Prostate gland (tissue), 2 donors: ENCODE results near the gene ZNF195. TPM values are rescaled to one million over a fixed set of nuclear protein-coding genes. Genes with fewer than 3 reads are reported as not detected.
"Not testable (repeated sequence)": the region's sequence is repeated elsewhere in the genome, so short reads cannot be mapped to it uniquely, and the experiment has no call there.

Experiments used
- DNase-seq: peaks from one replicate; pipeline ENCODE4 v3.0.0-alpha.2; 2019; ENCODE audit warnings: low spot score
- H3K27ac ChIP-seq, 2 donors: fragments of 200-600 bp; sonication (generic); 2 replicates each; pipeline ENCODE4 v1.5.1; 2017 to 2019
- H3K27me3 ChIP-seq: fragments of 200-600 bp; sonication (generic); replicated peaks from 2 replicates; pipeline ENCODE4 v1.5.1; 2019; ENCODE audit not compliant: insufficient read depth
- H3K36me3 ChIP-seq, 2 donors: fragments of 200-600 bp; sonication (generic); 1 replicate in 1 of 2; 2 replicates in 1 of 2; pipeline versions ENCODE4 v1.5.1 to v1.8.1; 2017 to 2019
- H3K4me1 ChIP-seq: fragments of 200-600 bp; sonication (generic); replicated peaks from 2 replicates; pipeline ENCODE4 v1.5.1; 2019
- H3K4me3 ChIP-seq, 2 donors: fragments of 200-600 bp; sonication (generic); 2 replicates each; pipeline ENCODE4 v1.5.1; 2017 to 2019
- H3K9me3 ChIP-seq: fragments of 200-600 bp; sonication (generic); 2 replicates; pipeline ENCODE4 v1.5.1; 2017
- POLR2A ChIP-seq: fragments of 450-650 bp; IDR thresholded peaks from one replicate; pipeline ENCODE4 v1.6.1; 2016; ENCODE audit warnings: antibody characterized with exemption, mild to moderate bottlenecking
- POLR2AphosphoS5 ChIP-seq: sonication (generic); formaldehyde crosslinking; IDR thresholded peaks from one replicate; pipeline ENCODE4 v1.6.1; 2017; ENCODE audit warnings: antibody characterized with exemption
- WGBS: methylation state at CpG from one replicate; pipeline ENCODE4 v1.1.5; 2018; 5-methylcytosine and 5-hydroxymethylcytosine counted together
- intact Hi-C: fragments of 100-400 bp; cut with DNase I; formaldehyde crosslinking; loops from one replicate; pipeline ENCODE4 v1.14.2; 2022
- total RNA-seq, 2 donors: library from RNA; depleted of rRNA; stranded (reverse); fragments of >200 nt; gene quantifications; one replicate each; pipeline ENCODE4 v1.1.0, GENCODE V29; 2016
- TF ChIP-seq, protein P1 (sequence below), 4 experiments: fragments of 200-600 bp in 2 of 4; fragments of 450-650 bp in 2 of 4; sonication (generic) in 2 of 4; IDR thresholded peaks; 1 replicate in 3 of 4; 2 replicates in 1 of 4; pipeline ENCODE4 v1.5.1; 2016 to 2019; ENCODE audit warnings: antibody characterized with exemption in 4 of 4, mild to moderate bottlenecking in 2 of 4, moderate library complexity in 2 of 4

ZNF195 gene
- total RNA-seq, 2 donors from 2014 or later, result 29.6 to 33.2 TPM

- 70% methylated on average over 2 of the region's 2 CpGs for WGBS
- DNase-seq, result no peak
- intact Hi-C loops, result loop anchor here (10.0 kb wide), 1 partner anchor 62 kb away; no protein-coding TSS in a partner anchor
- no peak for TF ChIP-seq POLR2A
- TF ChIP-seq, protein P1, sequence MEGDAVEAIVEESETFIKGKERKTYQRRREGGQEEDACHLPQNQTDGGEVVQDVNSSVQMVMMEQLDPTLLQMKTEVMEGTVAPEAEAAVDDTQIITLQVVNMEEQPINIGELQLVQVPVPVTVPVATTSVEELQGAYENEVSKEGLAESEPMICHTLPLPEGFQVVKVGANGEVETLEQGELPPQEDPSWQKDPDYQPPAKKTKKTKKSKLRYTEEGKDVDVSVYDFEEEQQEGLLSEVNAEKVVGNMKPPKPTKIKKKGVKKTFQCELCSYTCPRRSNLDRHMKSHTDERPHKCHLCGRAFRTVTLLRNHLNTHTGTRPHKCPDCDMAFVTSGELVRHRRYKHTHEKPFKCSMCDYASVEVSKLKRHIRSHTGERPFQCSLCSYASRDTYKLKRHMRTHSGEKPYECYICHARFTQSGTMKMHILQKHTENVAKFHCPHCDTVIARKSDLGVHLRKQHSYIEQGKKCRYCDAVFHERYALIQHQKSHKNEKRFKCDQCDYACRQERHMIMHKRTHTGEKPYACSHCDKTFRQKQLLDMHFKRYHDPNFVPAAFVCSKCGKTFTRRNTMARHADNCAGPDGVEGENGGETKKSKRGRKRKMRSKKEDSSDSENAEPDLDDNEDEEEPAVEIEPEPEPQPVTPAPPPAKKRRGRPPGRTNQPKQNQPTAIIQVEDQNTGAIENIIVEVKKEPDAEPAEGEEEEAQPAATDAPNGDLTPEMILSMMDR (IDR thresholded peaks at IDR 0.05), result no peak
- no peak for TF ChIP-seq POLR2AphosphoS5
- Histone ChIP-seq H3K4me1 (no peaks in the 10 kb centered on the region), H3K27me3 (peaks cover 2% of the 10 kb centered on the region), H3K36me3 (no peaks in the 10 kb centered on the region), H3K9me3 (no peaks in the 10 kb centered on the region), H3K4me3 (no peak overlapping the region), H3K27ac (no peak overlapping the region)
These were observed 36.2 kb downstream of the ZNF195 start for GRCh38 chr11:3342709-3343108.

- no peak overlapping the region for H3K27ac ChIP-seq
- H3K9me3 ChIP-seq, result no peaks in the 10 kb centered on the region
- intact Hi-C loops, result loop anchor here (10.0 kb wide), 1 partner anchor 64 kb away; no protein-coding TSS in a partner anchor
- WGBS, result 33% methylated on average over 10 of the region's 10 CpGs
- no peaks in the 10 kb centered on the region for H3K36me3 ChIP-seq
- H3K4me1 ChIP-seq, result no peaks in the 10 kb centered on the region
- no peak for TF ChIP-seq POLR2A
- TF ChIP-seq, protein P1 (IDR thresholded peaks at IDR 0.05), result peak; percentile 38 to 74 (median 68)
- no peak overlapping the region for H3K4me3 ChIP-seq
- DNase-seq, result peak; percentile 40
- peaks cover 2% of the 10 kb centered on the region for H3K27me3 ChIP-seq
These were observed 37.6 kb downstream of the ZNF195 start for GRCh38 chr11:3341298-3341697.

DNA sequence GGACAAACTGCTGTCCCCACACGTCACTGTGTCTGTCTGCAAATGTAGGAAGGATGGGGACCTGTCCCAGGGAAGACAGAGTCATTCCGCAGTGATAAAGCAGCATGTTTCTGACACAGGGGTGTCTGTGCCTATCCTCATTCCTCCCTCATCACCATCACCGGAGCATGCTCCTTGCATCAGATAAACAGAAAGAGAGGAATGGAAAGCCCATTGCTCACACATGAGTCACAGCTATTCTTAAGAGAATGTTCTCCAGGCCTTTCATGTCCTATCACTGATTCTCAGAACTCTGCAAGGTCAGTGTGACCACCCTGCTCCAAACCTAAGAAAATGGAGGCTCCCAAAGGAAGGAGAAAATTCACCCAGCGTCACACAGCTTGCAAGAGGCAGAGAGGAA, 38.9 kb downstream of the ZNF195 start:
- Histone ChIP-seq H3K9me3 (no peaks in the 10 kb centered on the region), H3K27ac (no peak overlapping the region), H3K4me3 (no peak overlapping the region), H3K36me3 (no peaks in the 10 kb centered on the region), H3K4me1 (no peaks in the 10 kb centered on the region), H3K27me3 (peaks cover 2% of the 10 kb centered on the region)
- intact Hi-C loops, result loop anchor here (10.0 kb wide), 1 partner anchor 65 kb away; no protein-coding TSS in a partner anchor
- TF ChIP-seq POLR2A (no peak), POLR2AphosphoS5 (no peak)
- TF ChIP-seq, protein P1 (IDR thresholded peaks at IDR 0.05), result no peak
- WGBS, result 80% methylated on average over 4 of the region's 4 CpGs
- no peak for DNase-seq

- TF ChIP-seq POLR2AphosphoS5 (no peak), POLR2A (no peak)
- TF ChIP-seq, protein P1 (IDR thresholded peaks at IDR 0.05), result no peak
- Histone ChIP-seq H3K4me3 (no peak overlapping the region), H3K27ac (no peak overlapping the region), H3K9me3 (no peaks in the 10 kb centered on the region), H3K36me3 (no peaks in the 10 kb centered on the region), H3K27me3 (peaks cover 2% of the 10 kb centered on the region), H3K4me1 (no peaks in the 10 kb centered on the region)
- intact Hi-C loops, result no loop called here
- 93% methylated on average over 1 of the region's 1 CpG for WGBS
- no peak for DNase-seq
These were observed 39.7 kb downstream of the ZNF195 start for GRCh38 chr11:3339340-3339624.

DNA sequence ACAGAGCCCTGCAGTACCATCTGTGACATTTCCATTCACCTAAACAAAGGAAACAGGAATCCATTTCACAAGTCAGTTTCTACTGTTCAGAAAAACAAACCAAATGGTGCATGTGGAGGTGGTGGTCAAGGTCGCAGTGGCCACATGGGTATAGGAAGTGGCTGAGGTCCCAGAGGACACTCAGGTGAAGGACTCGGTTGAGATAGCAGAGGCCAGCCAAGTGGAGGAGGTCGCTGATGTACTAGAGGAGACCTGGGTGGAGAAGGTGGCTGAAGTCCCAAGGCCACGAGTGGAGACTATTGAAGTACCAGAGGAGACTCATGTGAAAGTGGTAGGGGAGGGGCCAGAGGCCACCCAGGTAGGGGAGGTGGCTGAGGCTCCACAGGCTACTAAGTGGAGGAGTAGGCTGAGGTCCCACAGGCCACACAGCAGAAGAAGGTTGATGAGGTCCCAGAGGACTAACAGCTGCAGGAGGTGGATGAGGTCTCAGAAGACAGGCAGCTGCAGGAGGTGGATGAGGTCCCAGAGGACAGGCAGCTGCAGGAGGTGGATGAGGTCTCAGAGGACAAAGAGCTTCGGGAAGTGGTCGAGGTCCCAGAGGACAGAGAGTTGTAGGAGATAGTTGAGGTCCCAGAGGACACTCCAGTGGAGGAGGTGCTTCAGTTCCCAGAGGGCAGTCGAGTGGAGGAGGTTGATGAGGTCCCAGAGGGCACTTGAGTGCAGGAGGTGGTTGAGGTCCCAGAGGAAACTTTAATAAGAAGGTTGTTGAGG, 40.2 kb downstream of the ZNF195 start:
- intact Hi-C loops, result no loop called here
- DNase-seq, result no peak
- Histone ChIP-seq H3K9me3 (no peaks in the 10 kb centered on the region), H3K4me3 (no peak overlapping the region), H3K36me3 (no peaks in the 10 kb centered on the region), H3K27ac (no peak overlapping the region), H3K27me3 (peaks cover 2% of the 10 kb centered on the region), H3K4me1 (no peaks in the 10 kb centered on the region)
- WGBS, result 87% methylated on average over 7 of the region's 7 CpGs
- TF ChIP-seq POLR2AphosphoS5 (no peak), POLR2A (no peak)
- TF ChIP-seq, protein P1 (IDR thresholded peaks at IDR 0.05), result no peak

- H3K4me1 ChIP-seq, DNase-seq, intact Hi-C loops, H3K36me3 ChIP-seq, H3K27me3 ChIP-seq, H3K9me3 ChIP-seq, H3K27ac ChIP-seq, H3K4me3 ChIP-seq: not testable (repeated sequence)
- WGBS, result 43% methylated on average over 2 of the region's 10 CpGs
These were observed 42.5 kb downstream of the ZNF195 start for GRCh38 chr11:3336420-3336819.

DNA sequence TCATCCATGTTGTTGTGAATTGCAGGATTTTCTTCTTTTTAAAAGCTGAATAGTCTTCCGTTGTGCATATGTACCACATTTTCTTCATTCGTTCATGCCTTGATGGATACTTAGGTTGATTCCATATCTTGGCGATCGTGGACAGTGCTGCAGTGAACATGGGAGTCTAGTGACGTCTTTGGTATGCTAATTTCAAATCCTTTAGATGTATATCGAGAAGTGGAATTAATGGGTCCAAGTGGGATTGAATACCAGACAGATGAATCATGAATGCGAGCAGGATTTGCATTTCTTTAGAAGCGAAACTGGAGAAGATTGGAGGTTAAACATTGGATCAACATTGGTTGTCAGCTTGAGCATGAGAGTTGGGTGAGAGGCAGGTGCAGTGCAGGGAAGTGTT, 45.8 kb downstream of the ZNF195 start:
- H3K4me1 ChIP-seq, intact Hi-C loops, H3K27me3 ChIP-seq, H3K9me3 ChIP-seq, H3K36me3 ChIP-seq, H3K27ac ChIP-seq, H3K4me3 ChIP-seq, DNase-seq: not testable (repeated sequence)
- WGBS, result no CpG with 5 or more reads among the region's 8 CpGs
